H1 (cell line): ENCODE measurements around the gene CNTN5. TPM values are rescaled to one million over a fixed set of nuclear protein-coding genes. Genes with fewer than 3 reads are reported as not detected.

Experiments used
- ATF3 ChIP-seq: IDR thresholded peaks from 2 replicates; pipeline ENCODE4 v1.6.1; 2011; ENCODE audit warnings: low read depth, mild to moderate bottlenecking, low read length; ENCODE audit not compliant: insufficient read depth
- EP300 ChIP-seq, 2 experiments: IDR thresholded peaks; 1 replicate in 1 of 2; 2 replicates in 1 of 2; pipeline ENCODE4 v1.6.1; 2011 to 2012; ENCODE audit warnings: low read depth in 2 of 2, low read length in 2 of 2, mild to moderate bottlenecking in 2 of 2, borderline replicate concordance in 1 of 2, inconsistent platforms in 1 of 2, moderate library complexity in 1 of 2
- GABPA ChIP-seq: IDR thresholded peaks from 2 replicates; pipeline ENCODE4 v1.6.1; 2011; ENCODE audit warnings: mild to moderate bottlenecking, low read length, moderate library complexity, borderline replicate concordance; ENCODE audit not compliant: insufficient read depth
- polyA plus RNA-seq, 7 experiments: library from polyadenylated mRNA; depleted of rRNA in 3 of 7; stranded (reverse) in 5 of 7; unstranded in 2 of 7; fragments of >200 nt in 5 of 7; fragments of 200-250 nt in 2 of 7; gene quantifications; 1 replicate in 5 of 7; 2 replicates in 1 of 7; 4 replicates in 1 of 7; pipeline versions ENCODE4 v1.2.1 to v1.2.3, GENCODE V29; 2011 to 2013; ENCODE audit warnings: missing spikeins in 2 of 7, mixed read lengths in 2 of 7
- total RNA-seq: library from RNA; stranded (reverse); fragmentation: NEBNext Ultra II Directional; extraction: Animal tissue kit (Norgen Biotek cat#: 25700); gene quantifications from 2 replicates; pipeline ENCODE4 v1.2.1, GENCODE V29; 2021

CNTN5 gene
- total and polyA plus RNA-seq, 2 of the 8 experiments (the other 6 are each of a cell fraction or from before 2014, with no cell fraction given): not detected

- no peak for TF ChIP-seq GABPA
- TF ChIP-seq ATF3: no peak
- TF ChIP-seq EP300 (IDR thresholded peaks at IDR 0.05; ENCODE audit: borderline replicate concordance in 1 of 2, low read depth in 2 of 2, low read length in 2 of 2): no peak
Observed at GRCh38 chr11:100220801-100221200, 1200.1 kb downstream of the CNTN5 start (continued).
